NOMO-1 treated with DMSO at 0.1 percent for 48 hours (cell line): ENCODE measurements around the gene S100B.
"Not testable (repeated sequence)": the region's sequence is repeated elsewhere in the genome, so short reads cannot be mapped to it uniquely, and the experiment has no call there.

ENCODE experiments used
- DNase-seq: peaks from one replicate; lab custom pipeline; 2025; ENCODE audit not compliant: unreplicated experiment; lab: John Stamatoyannopoulos, UW

S100B gene

GRCh38 chr21:46604975-46605766, at the start of gene S100B:
Gene S100B (minus strand): TSS chr21:46605082. CDS start chr21:46602415, 2,667 bp downstream.
- DNase-seq: no peak

GRCh38 chr21:46651121-46651520, 46.2 kb upstream of the S100B start:
- no peak for DNase-seq

GRCh38 chr21:46650476-46651098, 45.7 kb upstream of the S100B start:
- DNase-seq: no peak

GRCh38 chr21:46649356-46649755, 44.5 kb upstream of the S100B start:
- no peak for DNase-seq

GRCh38 chr21:46648539-46648938, 43.7 kb upstream of the S100B start:
- DNase-seq: no peak

- no peak for DNase-seq
Observed at GRCh38 chr21:46646541-46647154, 41.8 kb upstream of the S100B start.

- DNase-seq: no peak
Observed at GRCh38 chr21:46645840-46646239, 41.0 kb upstream of the S100B start.

GRCh38 chr21:46643379-46644177, 38.7 kb upstream of the S100B start:
- DNase-seq: no peak

DNA sequence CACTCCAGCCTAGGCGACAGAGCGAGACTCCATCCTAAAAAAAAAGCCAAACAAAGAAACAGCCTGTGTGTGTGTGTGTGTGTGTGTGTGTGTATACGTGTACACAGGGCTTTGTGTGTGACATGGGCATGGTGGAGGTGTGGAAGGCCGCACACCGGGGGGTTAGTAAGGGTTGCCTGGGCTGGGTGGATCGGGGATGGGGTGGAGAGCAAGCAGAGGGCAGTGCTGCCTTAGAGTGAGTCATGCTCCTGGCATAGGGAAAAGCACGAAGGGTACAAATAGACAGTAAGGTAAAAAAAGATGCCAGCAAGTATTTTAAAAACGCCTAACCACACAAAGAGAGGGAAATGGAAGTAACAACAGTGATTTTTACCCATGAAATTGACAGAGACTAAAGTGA, 36.8 kb upstream of the S100B start:
- no peak for DNase-seq

DNA sequence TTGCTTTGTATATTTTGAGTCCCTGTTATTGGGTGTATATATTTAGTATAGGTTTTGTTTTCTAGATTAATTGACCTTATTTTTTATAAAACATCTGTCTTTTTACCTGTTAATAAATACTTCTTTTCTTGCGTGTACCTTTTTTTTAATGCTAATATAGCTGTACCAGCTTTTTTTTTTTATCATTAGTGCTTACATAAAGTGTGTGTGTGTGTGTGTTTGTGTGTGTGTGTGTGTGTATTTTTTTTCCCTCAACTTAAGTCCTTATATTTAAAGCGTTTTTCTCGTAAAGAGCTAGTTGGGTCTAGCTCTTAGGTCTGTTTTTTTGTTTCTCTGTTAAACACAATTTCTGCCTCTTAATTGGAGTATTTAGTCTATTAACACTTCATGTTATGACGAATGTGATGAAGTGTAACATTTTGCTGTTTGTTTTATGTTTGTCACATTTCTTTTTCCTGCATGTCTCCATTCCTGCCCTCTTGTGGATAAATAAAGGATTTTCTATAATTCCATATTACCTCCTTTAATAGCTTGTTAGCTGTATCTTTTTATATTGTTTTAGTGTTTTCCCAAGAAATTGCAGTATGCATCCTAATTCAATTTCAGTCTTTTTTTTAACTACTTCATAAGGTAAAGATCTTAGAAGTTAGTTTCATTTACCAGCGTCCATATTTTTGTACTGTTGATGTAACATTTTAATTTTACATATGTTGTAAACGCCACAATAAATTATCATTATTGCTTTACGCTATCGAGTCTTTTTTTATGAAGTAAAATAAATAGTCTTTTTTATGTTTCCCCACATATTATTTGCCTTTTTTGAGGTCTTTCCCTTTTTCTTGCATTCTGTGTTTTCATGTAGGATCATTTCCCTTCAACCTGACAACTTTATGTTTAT, 34.9 kb upstream of the S100B start:
- peak; percentile 12 for DNase-seq

DNA sequence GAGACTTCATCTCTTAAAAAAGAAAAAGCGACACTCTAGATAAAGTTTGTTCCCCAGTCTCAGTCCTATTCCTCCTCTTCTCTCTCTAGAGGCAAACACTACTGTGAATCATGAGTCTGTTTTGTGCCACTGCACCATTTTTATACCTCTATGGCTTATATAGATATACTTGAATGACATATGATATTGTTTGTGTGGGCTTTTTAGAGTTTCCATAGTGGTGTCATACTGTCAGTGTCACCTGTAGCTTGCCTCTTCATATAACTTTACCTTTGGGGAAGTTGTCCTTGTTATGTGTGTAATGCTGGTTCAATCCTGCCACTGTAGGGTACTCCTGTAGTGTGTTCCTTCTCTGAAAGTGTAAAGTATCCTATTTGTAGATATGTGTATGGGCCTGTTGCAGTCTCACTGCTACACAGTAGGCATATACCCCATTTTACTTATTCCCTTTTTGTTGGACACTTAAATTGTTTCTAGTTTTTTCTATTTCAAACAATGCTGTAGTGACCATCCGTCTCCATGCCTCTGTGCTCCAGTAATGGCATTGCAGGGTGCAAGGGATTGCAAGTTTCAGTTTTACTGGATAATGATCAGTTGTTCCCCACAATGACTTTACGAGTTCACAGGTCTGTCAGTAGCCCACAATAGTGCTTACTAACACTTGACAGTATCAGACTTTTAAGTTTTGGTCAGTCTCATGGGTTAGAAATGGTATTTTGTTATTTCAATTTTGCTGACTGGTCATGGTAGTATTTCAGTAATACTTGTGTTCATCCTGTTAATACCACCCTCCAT, 33.3 kb upstream of the S100B start:
- no peak for DNase-seq

DNA sequence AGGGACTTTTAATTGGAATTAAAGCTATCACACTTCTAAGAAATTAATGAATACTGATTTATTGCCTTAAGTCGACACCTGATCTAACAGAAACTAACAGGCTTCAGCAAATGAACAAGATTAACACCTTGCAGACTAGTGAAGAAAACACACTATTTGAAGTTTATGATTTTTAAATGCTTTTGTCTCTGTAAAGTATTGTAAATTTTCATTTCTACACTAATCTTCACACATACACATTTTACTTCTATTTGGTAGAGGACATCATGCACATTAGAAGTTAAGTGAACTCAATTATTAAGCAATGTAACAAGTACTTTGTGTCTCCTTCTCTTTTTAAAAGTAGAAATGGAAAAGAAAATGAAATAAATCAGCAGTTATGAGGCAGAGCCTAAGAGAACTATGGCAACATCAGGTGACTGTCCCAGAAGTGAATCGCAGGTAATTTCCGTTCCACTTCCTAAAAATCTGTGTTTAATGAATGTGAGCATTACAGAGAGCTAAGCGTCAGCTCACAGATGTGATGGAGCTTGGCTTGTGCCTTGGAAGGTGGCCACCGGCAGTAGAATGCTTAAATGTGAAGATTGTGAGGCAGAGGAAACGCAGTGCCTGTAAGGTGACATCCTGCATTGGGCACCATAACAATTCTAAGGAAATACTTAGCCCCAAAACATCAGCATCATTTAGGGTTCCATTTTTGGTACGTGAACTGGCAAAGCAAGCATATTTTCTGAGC, 31.8 kb upstream of the S100B start:
- DNase-seq: no peak

DNA sequence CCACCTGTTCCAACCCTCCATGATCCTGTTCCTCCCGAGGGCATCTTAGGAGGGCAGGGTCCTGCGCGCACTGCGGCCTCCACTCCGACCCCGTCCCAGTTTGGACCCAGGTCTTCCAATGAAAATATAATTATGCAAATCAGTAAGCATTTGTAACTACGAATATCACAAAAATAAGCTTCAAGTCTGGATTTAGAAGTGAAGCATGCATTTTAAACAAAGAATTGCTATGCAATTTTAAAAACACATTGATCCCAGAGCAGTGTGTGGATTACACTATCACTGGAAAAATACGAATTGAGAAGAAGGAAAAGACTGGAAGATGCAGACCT, 31.3 kb upstream of the S100B start:
- DNase-seq: no peak

- DNase-seq: peak; percentile 91
Observed at GRCh38 chr21:46635324-46636180, 30.7 kb upstream of the S100B start, which contains the start of gene PRMT2. Gene PRMT2 (plus strand): TSS chr21:46635674. CDS start chr21:46636952, 1,278 bp downstream.

DNA sequence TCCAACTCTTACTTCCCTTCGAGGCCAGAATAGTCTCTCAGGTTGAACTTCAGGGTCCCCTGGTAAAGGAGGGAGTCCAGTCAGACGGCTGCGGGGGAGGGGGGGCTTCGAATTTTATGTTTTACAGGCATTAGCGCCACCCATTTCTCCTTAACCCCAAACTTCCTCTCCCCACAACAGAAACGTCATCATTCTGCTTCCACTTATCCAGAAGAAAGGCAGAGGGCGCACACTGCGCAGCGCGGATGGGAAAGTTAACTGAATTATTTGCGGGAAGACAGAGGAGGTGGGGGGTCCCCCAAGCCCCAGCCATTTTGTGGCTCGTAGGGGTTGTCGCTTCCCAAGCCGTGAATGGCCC, 30.1 kb upstream of the S100B start:
- DNase-seq: peak; percentile 78

- no peak for DNase-seq
Observed at GRCh38 chr21:46634427-46634826, 29.5 kb upstream of the S100B start.

DNA sequence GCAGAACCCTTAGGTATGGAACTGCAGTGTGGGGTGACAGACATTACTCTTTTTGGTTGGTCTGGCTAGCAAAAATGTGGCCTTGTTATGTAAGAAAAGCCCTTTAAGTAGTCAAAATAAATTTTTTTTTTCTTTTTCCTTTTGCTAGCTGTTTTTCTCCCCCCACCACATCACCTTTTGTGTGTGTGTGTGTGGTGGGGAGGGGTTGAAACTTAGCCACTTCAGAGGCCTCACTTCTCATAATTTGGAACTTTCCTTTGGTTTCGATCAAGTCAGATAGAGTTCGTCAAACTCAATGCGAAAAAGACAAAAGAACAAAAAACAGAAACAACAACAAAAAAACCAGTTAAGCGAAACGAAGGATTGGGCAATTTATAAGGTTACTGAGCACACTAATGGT, 28.7 kb upstream of the S100B start:
- DNase-seq: no peak

- DNase-seq: not testable (repeated sequence)
Observed at GRCh38 chr21:46630915-46631314, 26.0 kb upstream of the S100B start.
